Liver (tissue), 9 donors: Measurements from ENCODE around the gene CCM2. TPM values are rescaled to one million over a fixed set of nuclear protein-coding genes. Genes with fewer than 3 reads are reported as not detected.
"Not testable (repeated sequence)": the region's sequence is repeated elsewhere in the genome, so short reads cannot be mapped to it uniquely, and the experiment has no call there.

ENCODE experiments used
- DNase-seq: peaks from one replicate; pipeline ENCODE4 v3.0.0-alpha.2; 2017; ENCODE audit warnings: low spot score
- H3K27ac ChIP-seq, 2 donors: one replicate each; pipeline ENCODE4 v1.7.0; 2013; ENCODE audit warnings: inconsistent platforms in 2 of 2, low read length in 2 of 2, control low read depth in 1 of 2, low read depth in 1 of 2, mild to moderate bottlenecking in 1 of 2
- H3K27me3 ChIP-seq, 4 donors: one replicate each; pipeline versions ENCODE4 v1.6.1 to v1.7.0; 2013; ENCODE audit warnings: low read length in 3 of 4, inconsistent platforms in 1 of 4, mild to moderate bottlenecking in 1 of 4, moderate library complexity in 1 of 4; ENCODE audit not compliant: control insufficient read depth in 4 of 4, insufficient read depth in 4 of 4
- H3K36me3 ChIP-seq, 4 donors: one replicate each; pipeline versions ENCODE4 v1.6.1 to v1.7.0; 2013; ENCODE audit warnings: low read length in 3 of 4, mild to moderate bottlenecking in 3 of 4, low read depth in 1 of 4, moderate library complexity in 1 of 4; ENCODE audit not compliant: control insufficient read depth in 4 of 4, insufficient read depth in 3 of 4
- H3K4me1 ChIP-seq, 4 donors: one replicate each; pipeline versions ENCODE4 v1.6.1 to v1.7.0; 2013; ENCODE audit warnings: low read length in 3 of 4, mild to moderate bottlenecking in 3 of 4, moderate library complexity in 1 of 4; ENCODE audit not compliant: control insufficient read depth in 4 of 4, insufficient read depth in 4 of 4
- H3K4me3 ChIP-seq, 3 donors: one replicate each; pipeline versions ENCODE4 v1.6.1 to v1.7.0; 2013; ENCODE audit warnings: low read length in 3 of 3, control low read depth in 1 of 3, low read depth in 1 of 3, mild to moderate bottlenecking in 1 of 3
- H3K9ac ChIP-seq, 2 donors: one replicate each; pipeline ENCODE4 v1.7.0; 2013; ENCODE audit warnings: low read length in 2 of 2, mild to moderate bottlenecking in 2 of 2, moderate library complexity in 2 of 2, control low read depth in 1 of 2, low read depth in 1 of 2
- H3K9me3 ChIP-seq, 4 donors: one replicate each; pipeline versions ENCODE4 v1.6.1 to v1.7.0; 2013; ENCODE audit warnings: low read length in 3 of 4; ENCODE audit not compliant: control insufficient read depth in 4 of 4
- FOXA1 ChIP-seq: IDR thresholded peaks from 2 replicates; pipeline ENCODE4 v1.6.1; 2016; ENCODE audit warnings: antibody characterized with exemption
- FOXA2 ChIP-seq: IDR thresholded peaks from 2 replicates; pipeline ENCODE4 v1.6.1; 2016; ENCODE audit warnings: antibody characterized with exemption
- RAD21 ChIP-seq, 2 donors: IDR thresholded peaks; 2 replicates each; pipeline ENCODE4 v1.6.1; 2016; ENCODE audit warnings: antibody characterized with exemption in 2 of 2, mild to moderate bottlenecking in 2 of 2
- RXRA ChIP-seq, 2 donors: IDR thresholded peaks; 2 replicates each; pipeline ENCODE4 v1.6.1; 2017 to 2018; ENCODE audit warnings: antibody characterized with exemption in 2 of 2, mild to moderate bottlenecking in 1 of 2
- SP1 ChIP-seq: IDR thresholded peaks from 2 replicates; pipeline ENCODE4 v1.6.1; 2018; ENCODE audit warnings: antibody characterized with exemption, mild to moderate bottlenecking
- TAF1 ChIP-seq: conservative IDR thresholded peaks from 2 replicates; pipeline ENCODE4 v1.6.1; 2016; ENCODE audit warnings: antibody characterized with exemption, mild to moderate bottlenecking
- WGBS: extraction: QIAGEN DNeasy Blood & Tissue Kit; methylation state at CpG from one replicate; pipeline ENCODE4 v1.1.7; 2013; 5-methylcytosine and 5-hydroxymethylcytosine counted together
- polyA plus RNA-seq, 2 donors: library from polyadenylated mRNA; stranded (reverse) in 1 of 2; unstranded in 1 of 2; fragments of 200-250 nt in 1 of 2; fragments of >200 nt in 1 of 2; fragmentation: Nextera tagmentation in 1 of 2; extraction: Ambion mirVana in 1 of 2; gene quantifications; one replicate each; pipeline versions ENCODE4 v1.2.1 to v1.2.3, GENCODE V29; 2013 to 2015
- total RNA-seq, 2 donors: library from RNA; depleted of rRNA; stranded (reverse); fragments of >200 nt; gene quantifications; one replicate each; pipeline ENCODE4 v1.2.3, GENCODE V29; 2014
- TF ChIP-seq, protein P1 (sequence below): IDR thresholded peaks from 2 replicates; pipeline ENCODE4 v1.6.1; 2016; ENCODE audit warnings: antibody characterized with exemption, mild to moderate bottlenecking
- TF ChIP-seq, protein P2 (sequence below): IDR thresholded peaks from 2 replicates; pipeline ENCODE4 v1.6.1; 2016; ENCODE audit warnings: antibody characterized with exemption
- TF ChIP-seq, protein P3 (sequence below): IDR thresholded peaks from 2 replicates; pipeline ENCODE4 v1.6.1; 2016; ENCODE audit warnings: antibody characterized with exemption
- TF ChIP-seq, protein P4 (sequence below): fragments of 150-350 bp; IDR thresholded peaks from 2 replicates; pipeline ENCODE4 v1.5.1; 2017; ENCODE audit warnings: improper control_type of control experiment, low read depth, low read length; ENCODE audit not compliant: missing input control
- donor health status: healthy.
- donor health status: healthy.
- donor health status: healthy.
- donor health status: healthy.
- donor health status: healthy.

CCM2 gene
- total and polyA plus RNA-seq, 4 donors, result 26.3 to 65.0 (median 47.5) TPM

DNA sequence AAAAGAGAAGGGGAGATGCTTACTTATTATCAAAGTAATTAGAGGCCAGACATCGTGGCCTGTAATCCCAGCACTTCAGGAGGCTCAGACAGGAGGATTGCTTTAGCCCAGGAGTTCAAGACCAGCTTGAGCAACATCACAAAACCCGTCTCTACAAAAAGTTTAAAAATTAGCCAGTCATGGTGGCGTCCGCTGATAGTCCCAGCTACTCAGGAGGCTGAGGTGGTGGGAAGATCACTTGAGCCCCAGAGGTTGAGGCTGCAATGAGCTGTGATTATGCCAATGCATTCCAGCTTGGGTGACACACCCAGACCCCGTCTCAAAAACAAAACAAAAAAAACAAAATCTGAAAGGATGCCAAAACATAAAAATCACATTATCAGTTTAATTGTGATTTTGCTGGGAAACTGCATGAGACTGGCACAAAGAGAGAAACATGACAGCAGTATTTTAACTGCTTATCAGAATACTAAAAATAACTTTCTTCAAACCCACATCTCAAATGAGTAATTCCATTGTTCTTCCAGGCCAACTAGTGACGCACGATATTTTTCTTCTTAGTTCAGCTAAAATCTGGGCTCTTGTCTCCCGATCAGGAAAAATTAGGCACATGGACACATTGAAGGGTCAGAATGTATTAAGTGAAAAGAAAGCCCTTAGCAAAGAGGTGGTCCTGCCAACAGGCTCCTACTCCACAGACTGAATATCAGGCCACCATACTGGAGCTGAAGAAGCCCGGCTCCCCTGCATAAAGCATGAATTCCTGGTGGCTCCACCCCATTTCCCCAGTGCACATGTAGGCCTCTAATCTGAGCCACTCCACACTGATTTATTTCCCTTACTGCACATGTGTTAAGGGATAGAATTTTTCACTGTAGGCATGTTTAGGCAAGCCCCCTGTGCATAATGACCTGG is 9.6 kb upstream of the CCM2 start:
- H3K27me3 ChIP-seq, result no peaks in the 10 kb centered on the region
- H3K9ac ChIP-seq, result no peak overlapping the region
- peak overlapping the region in 1 of 2 donors; percentile 20 for H3K27ac ChIP-seq
- peaks cover 0 to 7% (median 2%) of the 10 kb centered on the region in 4 donors for H3K4me1 ChIP-seq
- no peaks in the 10 kb centered on the region for H3K36me3 ChIP-seq
- no peak for DNase-seq
- H3K9me3 ChIP-seq, result no peaks in the 10 kb centered on the region
- TF ChIP-seq SP1 (no peak), FOXA1 (no peak), RXRA (IDR thresholded peaks at IDR 0.05) (no peak), FOXA2 (no peak), TAF1 (no peak), RAD21 (IDR thresholded peaks at IDR 0.05) (no peak)
- TF ChIP-seq, protein P1, sequence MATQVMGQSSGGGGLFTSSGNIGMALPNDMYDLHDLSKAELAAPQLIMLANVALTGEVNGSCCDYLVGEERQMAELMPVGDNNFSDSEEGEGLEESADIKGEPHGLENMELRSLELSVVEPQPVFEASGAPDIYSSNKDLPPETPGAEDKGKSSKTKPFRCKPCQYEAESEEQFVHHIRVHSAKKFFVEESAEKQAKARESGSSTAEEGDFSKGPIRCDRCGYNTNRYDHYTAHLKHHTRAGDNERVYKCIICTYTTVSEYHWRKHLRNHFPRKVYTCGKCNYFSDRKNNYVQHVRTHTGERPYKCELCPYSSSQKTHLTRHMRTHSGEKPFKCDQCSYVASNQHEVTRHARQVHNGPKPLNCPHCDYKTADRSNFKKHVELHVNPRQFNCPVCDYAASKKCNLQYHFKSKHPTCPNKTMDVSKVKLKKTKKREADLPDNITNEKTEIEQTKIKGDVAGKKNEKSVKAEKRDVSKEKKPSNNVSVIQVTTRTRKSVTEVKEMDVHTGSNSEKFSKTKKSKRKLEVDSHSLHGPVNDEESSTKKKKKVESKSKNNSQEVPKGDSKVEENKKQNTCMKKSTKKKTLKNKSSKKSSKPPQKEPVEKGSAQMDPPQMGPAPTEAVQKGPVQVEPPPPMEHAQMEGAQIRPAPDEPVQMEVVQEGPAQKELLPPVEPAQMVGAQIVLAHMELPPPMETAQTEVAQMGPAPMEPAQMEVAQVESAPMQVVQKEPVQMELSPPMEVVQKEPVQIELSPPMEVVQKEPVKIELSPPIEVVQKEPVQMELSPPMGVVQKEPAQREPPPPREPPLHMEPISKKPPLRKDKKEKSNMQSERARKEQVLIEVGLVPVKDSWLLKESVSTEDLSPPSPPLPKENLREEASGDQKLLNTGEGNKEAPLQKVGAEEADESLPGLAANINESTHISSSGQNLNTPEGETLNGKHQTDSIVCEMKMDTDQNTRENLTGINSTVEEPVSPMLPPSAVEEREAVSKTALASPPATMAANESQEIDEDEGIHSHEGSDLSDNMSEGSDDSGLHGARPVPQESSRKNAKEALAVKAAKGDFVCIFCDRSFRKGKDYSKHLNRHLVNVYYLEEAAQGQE, result no peak
- TF ChIP-seq, protein P2, sequence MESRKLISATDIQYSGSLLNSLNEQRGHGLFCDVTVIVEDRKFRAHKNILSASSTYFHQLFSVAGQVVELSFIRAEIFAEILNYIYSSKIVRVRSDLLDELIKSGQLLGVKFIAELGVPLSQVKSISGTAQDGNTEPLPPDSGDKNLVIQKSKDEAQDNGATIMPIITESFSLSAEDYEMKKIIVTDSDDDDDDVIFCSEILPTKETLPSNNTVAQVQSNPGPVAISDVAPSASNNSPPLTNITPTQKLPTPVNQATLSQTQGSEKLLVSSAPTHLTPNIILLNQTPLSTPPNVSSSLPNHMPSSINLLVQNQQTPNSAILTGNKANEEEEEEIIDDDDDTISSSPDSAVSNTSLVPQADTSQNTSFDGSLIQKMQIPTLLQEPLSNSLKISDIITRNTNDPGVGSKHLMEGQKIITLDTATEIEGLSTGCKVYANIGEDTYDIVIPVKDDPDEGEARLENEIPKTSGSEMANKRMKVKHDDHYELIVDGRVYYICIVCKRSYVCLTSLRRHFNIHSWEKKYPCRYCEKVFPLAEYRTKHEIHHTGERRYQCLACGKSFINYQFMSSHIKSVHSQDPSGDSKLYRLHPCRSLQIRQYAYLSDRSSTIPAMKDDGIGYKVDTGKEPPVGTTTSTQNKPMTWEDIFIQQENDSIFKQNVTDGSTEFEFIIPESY, result no peak
- TF ChIP-seq, protein P3, sequence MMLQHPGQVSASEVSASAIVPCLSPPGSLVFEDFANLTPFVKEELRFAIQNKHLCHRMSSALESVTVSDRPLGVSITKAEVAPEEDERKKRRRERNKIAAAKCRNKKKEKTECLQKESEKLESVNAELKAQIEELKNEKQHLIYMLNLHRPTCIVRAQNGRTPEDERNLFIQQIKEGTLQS, result no peak
- TF ChIP-seq, protein P4, sequence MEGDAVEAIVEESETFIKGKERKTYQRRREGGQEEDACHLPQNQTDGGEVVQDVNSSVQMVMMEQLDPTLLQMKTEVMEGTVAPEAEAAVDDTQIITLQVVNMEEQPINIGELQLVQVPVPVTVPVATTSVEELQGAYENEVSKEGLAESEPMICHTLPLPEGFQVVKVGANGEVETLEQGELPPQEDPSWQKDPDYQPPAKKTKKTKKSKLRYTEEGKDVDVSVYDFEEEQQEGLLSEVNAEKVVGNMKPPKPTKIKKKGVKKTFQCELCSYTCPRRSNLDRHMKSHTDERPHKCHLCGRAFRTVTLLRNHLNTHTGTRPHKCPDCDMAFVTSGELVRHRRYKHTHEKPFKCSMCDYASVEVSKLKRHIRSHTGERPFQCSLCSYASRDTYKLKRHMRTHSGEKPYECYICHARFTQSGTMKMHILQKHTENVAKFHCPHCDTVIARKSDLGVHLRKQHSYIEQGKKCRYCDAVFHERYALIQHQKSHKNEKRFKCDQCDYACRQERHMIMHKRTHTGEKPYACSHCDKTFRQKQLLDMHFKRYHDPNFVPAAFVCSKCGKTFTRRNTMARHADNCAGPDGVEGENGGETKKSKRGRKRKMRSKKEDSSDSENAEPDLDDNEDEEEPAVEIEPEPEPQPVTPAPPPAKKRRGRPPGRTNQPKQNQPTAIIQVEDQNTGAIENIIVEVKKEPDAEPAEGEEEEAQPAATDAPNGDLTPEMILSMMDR, result no peak
- WGBS, result 82% methylated on average over 9 of the region's 9 CpGs
- no peak overlapping the region for H3K4me3 ChIP-seq

DNA sequence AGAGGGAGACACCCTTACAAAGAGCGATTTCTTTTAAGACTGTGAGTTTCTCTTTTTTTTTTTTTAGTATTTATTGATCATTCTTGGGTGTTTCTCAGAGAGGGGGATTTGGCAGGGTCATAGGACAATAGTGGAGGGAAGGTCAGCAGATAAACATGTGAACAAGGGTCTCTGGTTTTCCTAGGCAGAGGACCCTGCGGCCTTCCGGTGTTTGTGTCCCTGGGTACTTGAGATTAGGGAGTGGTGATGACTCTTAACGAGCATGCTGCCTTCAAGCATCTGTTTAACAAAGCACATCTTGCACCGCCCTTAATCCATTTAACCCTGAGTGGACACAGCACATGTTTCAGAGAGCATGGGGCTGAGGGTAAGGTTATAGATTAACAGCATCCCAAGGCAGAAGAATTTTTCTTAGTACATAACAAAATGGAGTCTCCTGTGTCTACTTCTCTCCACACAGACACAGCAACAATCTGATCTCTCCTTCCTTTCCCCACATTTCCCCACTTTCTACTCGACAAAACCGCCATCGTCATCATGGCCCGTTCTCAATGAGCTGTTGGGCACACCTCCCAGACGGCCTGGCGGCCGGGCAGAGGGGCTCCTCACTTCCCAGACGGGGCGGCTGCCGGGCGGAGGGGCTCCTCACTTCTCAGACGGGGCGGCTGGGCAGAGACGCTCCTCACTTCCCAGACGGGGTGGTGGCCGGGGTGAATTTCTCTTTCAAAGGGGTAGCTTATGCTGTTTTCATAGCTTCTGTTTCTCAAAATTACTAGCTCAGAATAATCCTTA is 7.8 kb upstream of the CCM2 start:
- not testable (repeated sequence) for H3K27me3 ChIP-seq, H3K36me3 ChIP-seq, H3K9me3 ChIP-seq, H3K4me3 ChIP-seq, DNase-seq, H3K9ac ChIP-seq, H3K27ac ChIP-seq, H3K4me1 ChIP-seq
- WGBS, result 90% methylated on average over 21 of the region's 21 CpGs
